ENCODE results near the gene NALF2.

The NALF2 gene

DNA sequence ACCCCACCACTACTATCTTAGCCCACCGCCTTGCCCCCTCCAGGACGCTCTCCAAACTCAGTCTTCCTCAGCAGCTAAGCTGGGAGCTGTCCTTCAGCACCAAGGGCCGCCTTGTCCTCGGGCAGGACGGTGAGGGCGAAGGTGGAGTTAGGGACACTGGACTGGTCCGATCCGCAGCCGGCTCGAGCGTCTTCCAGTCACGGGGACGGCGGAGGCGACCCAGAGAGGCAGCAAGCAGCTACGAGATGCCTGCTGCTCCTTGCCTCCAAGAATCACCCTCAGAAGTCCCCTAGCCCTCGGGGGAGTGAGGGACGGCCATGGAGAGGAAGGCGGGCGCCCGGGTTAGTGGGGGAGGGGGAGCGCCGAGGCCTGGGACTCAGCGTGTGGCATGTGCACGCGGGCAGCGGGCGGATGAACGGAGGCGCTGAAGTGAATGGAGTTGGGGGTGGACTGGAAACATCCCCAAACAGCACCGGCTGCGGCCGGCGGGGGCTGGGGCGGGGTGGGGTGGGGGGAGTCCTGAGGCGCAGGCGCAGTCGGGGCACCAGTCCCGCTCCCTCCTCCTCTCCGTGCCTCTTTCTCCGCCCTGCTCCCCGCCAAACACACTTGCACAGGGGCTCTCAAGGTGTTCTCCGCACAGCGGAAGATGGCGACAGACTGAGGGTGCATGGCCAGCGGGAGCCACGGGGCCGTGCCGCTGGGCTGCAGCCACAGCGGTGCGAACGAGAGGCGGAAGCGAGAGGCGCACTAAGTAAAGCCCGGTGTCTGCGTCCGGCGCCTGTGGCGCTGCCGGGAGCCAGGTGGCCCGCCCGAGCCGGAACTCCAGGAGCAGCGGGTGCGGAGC is at the start of gene NALF2:
NALF2 (plus strand) TSS at position 545 of the 844 bp plus-strand sequence. CDS start 957 bp downstream, outside the sequence.
- peak; percentile 70 to 75 for DNase-seq

DNA sequence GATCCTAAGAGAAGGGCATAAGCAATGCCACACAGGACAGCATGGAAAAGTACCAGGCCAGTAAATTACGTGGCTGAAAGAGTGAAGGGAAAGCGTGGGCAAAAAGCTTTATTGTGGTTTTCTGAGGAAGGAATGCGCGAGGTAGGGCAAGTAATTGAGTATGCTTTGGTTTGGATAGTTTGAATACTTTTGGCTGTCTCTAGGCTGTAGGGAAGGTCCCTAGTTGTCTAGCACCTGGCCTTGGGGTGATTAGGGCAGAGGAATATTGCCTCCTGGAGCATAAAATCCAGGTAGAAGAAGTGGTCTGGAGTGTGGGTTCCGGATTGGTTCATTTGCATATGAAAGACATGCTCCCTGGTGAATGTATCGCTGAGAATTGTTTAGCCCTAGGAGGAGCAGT is 46.4 kb upstream of the NALF2 start:
- no peak for DNase-seq

DNA sequence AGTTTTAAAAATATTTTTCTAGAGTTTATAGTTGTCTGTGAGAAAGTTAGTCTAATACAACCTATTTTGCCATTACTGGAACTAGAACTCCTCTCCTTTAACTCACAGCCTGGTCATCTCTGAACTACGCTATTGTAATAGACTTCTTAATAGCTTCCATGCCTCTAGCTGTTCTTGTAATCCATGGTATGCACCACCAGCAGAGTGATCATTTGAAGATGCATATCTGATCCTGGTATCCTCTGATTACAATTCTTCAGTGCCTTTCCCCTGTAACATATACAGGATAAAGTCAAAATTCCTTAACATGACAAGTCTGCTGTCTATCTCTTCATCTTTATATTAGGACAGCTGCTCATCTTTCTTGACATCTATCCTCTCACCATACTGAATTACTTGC is 37.6 kb upstream of the NALF2 start:
- no peak for DNase-seq

DNA sequence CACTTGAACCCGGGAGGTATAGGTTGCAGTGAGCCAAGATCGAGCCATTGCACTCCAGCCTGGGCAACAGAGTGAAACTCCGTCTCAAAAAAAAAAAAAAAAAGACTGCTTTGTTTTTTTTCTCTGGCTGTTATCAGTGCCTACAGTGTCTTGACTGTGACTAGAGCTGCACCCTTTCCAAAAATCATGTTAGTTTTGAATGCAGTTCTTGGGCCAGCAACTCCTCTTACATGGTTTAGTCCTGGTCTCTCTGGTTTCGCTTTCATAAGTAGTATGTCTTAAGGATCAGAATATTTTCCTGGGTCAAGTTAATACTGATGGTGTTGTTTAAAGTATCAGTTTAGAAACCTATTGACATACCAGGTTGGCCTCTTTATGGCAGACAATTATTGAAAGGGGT is 34.2 kb upstream of the NALF2 start:
- DNase-seq, result no peak

DNA sequence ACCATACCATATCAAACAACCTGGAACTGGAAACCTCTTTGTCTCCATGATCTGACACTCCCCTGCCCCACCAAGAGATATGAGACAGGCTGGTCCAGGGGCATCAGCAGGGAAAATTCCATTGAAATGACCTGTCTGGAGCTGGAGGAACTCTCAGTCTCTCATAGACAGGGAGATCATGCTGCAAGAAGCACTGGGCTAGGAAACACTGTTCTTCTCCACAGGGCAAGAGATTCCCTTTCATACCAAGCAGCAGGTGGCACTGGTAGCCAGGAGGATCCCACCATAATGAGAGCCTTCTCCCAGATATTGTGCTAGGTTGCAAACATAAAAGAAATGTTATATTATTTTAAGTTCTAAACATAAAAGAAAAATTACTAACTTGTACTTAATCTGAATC is 14.5 kb upstream of the NALF2 start:
- no peak for DNase-seq

DNA sequence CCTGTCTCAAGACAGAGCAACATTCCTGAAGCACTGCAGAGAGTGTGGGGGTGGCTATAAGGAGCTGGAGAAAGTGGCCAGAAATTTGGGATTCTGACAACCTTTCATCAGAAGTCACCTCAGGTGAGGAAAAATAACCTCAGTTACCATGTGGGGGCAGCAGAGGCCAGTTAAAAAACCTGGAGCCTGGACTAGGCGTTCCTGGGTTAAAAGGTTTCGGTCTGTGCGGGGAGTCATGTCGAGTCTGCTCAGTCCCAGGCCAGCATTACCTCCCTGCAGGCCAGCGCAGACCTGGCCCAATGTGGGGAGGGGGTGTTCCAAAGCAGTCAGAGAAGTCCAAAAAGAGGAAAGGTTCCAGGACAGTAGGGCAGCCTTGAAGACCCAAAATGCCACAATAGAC is 10.9 kb upstream of the NALF2 start:
- DNase-seq, result peak; percentile 15 to 24

DNA sequence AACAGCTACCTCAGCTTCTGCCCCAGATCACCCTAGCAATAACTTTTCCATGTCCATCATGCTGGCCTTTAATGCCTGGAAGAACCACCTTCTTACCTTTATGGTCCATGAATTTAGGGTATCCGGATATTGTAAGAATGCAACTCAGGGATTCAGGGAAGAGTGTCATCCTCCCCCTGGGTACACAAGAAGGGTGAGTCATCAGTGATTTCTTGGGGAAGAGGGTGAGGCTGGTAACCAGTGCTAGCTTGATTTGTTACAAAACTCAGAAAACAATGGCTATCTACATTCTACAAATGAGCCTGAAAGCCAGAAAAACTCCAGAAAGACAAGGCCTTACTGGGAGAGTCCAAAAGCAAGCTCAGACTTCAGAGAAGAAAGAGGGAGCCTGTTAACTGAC is 10.4 kb upstream of the NALF2 start:
- no peak for DNase-seq

DNA sequence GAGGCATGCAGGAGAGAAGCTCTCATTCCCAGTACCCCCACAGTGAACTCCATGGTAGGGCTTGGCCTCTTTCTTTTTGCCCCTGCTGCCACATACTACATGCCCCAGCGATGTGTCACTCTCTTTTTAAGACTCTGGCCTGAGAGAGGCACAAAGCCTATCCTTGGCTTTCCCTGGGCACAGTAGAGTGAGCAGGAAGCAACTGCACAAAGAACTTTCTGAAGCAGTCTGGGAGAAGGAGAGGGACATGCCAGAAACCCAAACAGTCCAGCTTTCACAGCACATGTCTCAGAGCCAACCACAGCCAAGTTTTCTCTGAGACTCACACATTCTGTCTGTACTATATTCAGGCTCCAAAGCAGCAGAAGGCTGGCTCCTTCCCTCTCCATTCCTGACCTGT is 7.9 kb upstream of the NALF2 start:
- DNase-seq, result no peak

DNA sequence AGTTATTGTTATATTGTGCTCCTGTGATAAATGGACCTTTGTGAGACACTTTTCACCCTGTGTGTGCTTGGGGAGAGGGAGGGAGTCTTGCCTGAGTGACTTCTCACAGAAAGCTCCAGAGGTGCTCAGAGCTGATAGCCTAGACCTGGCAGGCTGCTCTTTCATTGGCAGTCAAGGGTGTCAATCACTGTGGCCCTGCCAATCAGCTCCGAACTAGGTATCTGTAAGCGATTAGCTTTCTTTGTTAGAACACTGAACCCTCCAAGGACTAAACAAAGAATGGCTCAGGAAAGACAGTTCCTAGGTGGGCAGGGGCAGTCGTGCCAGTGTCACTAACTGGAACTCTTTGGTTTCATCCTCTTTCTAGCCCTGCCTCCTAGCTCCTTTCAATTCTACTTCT is 2.7 kb upstream of the NALF2 start:
- peak in 1 of 2 experiments; percentile 50 for DNase-seq

DNA sequence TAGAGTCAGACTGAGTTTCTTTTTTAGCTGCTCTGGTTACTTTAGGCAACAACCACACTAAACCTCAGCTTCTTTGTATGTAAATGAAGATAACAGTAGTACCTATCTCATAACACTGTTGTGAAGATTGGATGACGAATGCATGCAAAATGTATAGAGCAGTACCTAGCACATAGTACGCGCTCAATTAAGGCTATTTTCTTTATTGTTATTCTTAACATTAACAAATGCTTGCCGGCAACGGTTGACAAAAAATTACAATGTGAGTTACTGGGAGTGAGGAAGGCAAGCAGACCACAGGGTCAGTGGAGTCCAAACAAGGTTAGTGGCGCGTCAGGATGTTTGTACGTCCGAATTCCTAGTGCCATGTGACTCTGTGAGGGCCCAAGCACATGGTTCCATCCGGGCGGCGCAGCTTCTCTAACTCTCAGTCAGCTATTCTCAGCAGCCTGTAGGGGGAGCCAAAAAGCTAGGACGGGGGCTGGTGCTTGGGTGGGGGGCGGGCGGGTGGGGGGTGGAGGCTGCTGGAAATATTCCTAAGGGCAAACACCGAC is 821 bp upstream of the NALF2 start:
- peak; percentile 77 to 78 for DNase-seq

DNA sequence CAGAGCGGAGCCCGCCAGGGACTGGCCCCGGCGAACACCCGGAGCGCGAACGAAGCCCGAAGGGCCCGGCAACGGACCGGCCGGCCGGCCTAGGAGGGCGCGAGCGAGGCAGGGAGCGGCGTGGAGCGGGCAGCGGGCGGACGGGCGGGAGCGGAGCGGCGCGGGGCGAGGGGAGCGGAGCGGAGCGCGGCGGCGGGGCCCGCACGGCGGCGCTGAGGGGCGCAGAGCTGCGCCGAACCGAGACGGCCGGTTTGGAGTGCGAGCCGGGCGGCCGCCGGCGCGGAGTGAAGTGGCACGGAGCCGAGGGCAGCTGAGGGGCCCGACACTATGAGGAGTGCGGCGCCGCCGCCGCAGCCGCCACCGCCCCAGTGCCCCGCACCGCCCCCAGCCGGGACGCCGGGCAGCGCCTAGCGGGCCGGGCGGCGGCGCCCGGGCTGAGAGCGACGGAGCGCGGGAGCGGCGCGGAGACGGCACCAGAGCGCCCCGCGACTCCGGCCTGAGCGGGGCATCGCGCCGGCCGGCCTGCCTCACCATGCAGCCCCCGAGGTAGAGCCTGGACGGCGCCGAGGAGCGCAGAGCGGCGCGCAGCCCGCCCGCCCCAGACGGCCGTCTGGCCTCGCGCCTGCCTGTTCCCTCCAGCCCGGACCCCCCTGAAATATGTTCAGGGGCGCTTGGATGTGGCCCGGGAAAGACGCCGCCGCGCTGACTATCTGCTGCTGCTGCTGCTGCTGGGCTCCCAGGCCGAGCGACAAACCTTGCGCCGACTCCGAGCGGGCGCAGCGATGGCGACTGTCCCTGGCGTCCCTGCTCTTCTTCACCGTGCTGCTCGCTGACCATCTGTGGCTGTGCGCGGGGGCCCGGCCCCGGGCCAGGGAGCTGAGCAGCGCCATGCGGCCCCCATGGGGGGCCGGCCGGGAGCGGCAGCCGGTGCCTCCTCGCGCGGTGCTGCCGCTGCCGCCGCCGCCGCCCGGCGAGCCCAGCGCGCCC is 793 bp downstream of the NALF2 start:
- no peak for DNase-seq

DNA sequence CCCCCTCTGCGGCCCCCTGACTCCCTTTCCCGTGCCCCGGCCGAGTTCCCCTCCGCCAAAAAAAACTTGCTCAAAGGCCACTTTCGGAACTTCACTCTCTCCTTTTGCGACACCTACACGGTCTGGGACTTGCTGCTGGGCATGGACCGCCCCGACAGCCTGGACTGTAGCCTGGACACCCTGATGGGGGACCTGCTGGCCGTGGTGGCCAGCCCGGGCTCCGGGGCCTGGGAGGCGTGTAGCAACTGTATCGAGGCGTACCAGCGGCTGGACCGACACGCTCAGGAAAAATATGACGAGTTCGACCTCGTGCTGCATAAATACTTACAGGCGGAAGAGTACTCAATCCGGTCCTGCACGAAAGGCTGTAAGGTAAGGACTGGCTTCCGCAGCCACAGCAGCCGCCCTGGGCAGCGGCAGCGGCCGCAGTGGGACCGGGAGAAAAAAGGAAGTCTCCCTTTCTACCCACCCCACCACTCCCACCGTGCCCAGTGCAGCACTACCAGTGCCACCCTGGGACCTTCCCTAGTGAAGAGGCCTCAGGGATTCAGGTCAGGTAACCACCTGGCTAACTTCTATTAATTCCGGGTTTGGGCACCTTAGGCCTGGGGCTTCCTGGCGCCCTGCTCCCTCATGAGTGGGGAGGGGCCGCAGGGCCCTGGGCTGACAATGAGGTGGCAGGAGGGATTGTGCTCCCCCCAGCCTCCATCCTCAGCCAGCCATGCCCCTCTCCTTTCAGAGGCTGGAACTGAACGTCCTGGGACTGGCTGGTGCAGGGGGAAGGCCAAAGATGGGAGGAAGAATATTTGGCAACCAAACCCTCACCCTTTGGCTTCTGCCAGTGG is 1.9 kb downstream of the NALF2 start:
- no peak for DNase-seq

DNA sequence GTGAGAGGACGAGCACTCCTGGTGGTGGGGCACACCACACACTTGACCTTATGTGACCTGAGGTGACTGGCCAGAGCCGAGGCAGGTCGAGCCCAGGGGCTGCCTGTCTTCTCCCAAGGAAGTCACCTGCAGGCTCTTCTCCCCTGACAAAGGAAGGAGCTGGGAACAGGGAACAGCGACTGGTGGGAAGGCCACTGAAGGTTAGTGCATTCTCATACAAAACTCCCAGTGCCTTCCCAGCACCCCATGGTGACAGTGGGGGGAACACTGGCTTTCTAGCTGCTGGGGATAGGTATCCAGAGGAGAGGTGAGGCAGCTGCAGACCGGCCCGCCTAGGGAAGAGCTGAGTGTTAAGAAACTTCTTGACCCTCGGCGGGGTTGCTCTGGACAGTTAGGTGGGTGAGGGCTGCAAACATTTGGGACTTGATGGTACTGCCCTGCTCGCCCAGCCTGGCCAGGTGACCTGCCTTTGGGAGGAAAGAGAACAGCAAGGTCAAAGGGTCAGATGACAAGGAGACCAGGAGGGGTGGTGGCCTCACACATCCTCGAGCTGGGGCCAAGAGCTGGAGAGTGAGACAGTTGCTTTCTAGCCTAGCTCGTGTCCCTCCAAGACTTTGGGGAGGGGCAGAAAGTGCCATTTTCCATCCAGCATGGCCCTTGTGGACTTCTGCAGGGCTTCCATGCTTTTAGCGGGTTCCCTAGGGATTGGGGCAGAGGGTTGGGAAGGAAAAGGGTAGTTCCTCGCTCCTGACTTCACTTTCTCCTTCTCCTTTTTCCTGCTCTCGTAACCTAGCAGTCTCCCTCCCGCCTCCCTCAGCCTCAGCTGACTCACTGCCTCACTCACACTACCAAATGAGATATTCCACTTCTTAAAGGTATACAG is 2.7 kb downstream of the NALF2 start:
- DNase-seq, result no peak

DNA sequence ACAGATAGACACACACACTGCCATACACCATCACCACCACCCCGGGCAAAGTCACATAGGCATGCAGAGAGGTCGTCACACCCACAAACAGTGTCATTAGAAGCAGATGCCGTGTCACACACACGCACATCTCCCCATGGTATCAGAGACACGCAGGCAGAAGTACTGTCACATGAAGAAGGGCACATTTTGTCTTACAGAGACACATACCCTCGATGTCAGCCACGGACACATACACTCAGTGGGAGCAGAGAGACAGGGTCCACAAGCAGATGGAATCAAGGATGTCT is 3.3 kb downstream of the NALF2 start:
- no peak for DNase-seq

DNA sequence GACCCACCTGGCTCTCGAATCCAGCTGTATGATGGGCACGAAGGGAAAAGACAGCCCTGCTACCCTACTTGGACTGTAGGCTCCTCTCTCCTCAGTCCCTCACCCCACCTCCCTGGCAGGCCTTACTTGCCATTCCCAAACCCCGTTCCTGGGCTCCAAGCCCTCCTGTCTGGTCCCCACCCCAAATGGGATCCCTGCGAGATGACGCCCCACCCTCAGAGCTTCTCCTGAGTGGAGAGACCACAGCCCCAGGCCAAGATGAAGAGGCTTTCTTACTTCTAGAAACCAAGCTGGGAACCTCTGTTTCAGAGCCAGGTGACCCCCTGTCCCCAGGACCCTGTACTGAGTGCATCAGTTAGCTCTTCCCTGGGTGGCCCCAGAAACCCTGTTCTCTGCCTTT is 4.5 kb downstream of the NALF2 start:
- no peak for DNase-seq

DNA sequence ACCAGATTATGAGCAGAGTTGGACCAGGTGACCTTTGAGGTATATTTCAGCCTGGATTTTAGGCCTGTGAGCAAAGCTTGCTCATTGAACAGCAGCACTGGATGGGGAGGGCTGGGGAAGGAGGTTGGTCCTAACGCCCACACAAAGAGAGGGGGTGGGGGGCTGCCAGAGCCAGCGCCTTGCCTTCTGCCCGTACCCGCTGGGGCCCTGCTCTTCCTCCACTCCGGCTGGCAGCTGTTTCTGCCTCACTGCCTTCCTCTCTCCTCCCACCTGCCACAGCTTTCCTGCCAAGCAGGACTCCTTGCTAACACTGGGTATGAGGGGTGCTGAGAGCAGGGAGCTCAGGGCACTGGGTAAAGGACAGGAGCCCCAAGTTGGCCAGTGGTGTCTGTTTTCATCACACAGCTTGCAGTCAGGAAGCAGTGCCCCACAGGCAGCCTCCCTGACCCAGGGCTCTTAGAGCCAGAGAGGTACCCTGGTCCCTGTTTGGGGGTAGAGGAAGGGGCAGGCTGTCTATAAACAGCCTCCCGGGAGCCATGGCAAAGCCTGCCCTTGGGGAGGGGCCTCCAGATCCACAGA is 6.1 kb downstream of the NALF2 start:
- DNase-seq, result no peak

DNA sequence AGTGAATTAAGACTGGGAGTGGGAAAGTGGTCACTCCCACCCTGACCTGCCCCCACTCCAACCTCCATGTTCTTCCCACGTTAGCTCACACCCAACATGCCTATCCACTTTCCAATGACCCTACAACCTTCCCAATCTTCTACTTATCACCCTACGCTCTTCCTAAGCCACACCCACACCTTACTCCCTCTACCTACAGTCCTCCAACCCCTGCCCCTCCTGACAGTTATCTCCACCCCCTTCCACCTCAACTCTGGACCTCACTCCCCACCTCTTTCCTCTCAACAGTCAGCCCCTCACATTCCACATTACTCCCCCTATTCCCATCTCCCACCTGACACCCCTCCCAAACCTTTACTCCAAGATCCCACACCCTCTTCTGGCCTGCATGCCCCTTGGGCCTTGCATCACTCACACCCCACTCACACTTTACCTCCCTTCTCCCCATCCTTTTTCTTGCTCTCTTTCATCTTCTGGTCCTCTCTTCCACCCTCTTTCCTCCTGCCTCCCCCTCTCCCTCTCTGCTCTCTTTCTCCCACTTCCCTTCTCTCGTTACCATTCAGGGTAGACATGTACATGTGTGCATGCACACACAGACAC is 6.9 kb downstream of the NALF2 start:
- no peak for DNase-seq

DNA sequence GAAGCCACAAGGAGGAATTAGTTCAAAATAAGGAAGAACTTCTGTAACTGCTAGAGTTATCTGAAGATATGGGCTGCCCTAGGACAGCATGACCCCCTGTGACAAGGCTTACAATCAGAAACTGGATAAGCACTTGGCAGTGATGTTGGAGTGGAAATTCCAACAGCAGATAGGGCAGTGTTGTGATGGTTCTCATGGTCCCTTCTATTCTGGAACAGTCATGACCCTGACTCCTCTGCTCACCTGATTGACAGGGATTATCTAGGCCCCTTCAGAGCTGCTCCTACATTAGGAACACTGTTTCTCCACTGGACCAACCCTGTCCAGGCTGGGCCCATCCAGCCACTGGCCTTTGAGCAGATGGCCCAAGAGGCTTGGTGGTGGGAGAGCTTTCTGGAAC is 17.9 kb downstream of the NALF2 start:
- DNase-seq, result no peak

DNA sequence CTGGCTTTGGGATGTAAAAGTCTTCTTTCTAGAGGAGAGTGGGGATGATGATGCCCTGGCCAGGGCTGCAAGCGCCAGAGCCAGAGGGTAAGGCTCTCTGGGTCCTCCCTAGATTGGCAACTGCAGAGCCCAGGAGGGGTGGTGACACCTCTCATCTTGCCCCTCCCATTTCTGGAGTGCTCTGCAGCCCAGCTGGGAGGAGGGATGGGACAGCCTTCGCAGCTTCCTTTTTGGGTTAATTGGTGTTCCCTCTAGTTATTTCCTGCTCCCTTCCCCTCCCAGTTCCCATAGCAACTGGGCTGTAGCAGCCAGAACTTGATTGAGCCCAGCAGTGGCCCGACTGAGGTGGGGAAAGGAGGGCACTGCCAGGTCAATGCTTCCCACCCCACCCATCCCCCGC is 19.2 kb downstream of the NALF2 start:
- no peak for DNase-seq

DNA sequence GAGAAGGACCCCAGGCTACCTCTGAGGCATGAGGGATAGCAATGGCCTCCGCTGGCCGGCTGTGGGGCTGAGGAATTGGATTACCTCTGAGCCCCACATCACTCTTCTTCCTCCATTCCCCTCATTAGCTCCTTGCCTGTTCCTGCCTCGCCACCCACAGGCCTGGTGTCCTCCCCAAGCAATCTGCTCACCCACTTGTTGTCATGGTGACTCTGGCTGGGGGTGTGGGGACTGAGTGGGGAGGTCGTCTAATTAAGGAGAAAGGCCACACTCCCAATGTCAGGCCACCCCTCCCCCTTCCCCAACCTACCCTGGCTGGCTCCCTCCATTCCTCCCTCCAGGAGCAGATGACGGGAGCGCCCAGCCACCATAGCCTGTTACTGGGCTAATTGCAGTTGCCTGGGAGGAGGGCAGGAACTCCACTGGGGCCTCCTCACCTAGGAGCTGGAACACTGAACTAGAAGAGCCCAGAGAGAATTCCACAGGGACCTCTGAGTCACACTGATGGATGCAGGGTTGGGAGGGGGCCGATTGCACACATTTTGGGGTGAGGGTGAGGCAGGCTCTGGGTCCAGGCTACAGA is 20.7 kb downstream of the NALF2 start:
- no peak for DNase-seq

DNA sequence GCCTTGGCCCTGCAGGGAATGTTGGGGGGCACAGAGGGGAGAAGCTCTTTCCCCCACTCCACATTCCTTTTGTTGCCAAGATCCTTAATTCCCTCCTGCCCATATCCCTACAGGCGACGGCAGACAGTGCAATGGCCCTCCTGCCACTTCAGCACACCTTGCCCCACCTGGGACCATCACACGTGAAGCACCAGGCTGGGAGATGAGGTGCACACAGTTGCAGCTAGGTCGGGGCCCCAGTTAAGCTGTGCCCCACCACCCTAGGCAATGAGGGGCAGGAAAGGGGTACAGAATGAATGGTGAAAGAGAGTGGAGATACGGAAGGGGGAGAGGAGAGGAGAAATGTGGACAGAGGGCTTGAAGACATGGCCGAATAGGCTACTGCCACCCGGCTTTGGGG is 26.2 kb downstream of the NALF2 start:
- DNase-seq, result no peak
